Fibroblast of lung (primary cell): ENCODE data around the gene LIN52.

Experiments used
- EZH2 ChIP-seq: IDR thresholded peaks from 2 replicates; pipeline ENCODE4 v1.5.1; 2012; ENCODE audit warnings: low read length, control low read depth, mild to moderate bottlenecking; ENCODE audit errors: missing control alignments
- TF ChIP-seq, protein P1 (sequence below), 2 donors: IDR thresholded peaks in 1 of 2; conservative IDR thresholded peaks in 1 of 2; 1 replicate in 1 of 2; 2 replicates in 1 of 2; pipeline ENCODE4 v1.5.1; 2011 to 2012; ENCODE audit warnings: low read length in 2 of 2, control low read depth in 1 of 2, inconsistent platforms in 1 of 2, low read depth in 1 of 2, mild to moderate bottlenecking in 1 of 2

DNA sequence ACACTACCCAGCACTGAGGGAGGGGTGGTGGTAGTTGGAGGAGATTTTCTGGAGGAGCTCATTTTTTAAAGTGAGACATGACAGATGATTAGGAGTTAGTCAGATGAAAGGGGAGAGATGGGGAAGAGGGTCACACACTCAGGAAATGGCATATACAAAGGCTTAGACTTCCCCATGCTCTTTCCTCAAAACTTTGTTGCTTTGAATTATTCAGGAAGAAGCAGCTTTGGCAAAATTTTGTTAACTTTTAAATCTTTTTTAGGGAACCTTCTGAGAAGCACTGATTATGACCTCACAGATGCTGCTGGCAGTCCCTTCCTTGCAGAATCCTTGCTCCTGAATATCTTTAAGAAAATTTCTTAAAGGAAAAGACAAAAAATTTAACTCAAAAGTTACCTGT lies 20.3 kb upstream of the LIN52 start:
- TF ChIP-seq, protein P1, sequence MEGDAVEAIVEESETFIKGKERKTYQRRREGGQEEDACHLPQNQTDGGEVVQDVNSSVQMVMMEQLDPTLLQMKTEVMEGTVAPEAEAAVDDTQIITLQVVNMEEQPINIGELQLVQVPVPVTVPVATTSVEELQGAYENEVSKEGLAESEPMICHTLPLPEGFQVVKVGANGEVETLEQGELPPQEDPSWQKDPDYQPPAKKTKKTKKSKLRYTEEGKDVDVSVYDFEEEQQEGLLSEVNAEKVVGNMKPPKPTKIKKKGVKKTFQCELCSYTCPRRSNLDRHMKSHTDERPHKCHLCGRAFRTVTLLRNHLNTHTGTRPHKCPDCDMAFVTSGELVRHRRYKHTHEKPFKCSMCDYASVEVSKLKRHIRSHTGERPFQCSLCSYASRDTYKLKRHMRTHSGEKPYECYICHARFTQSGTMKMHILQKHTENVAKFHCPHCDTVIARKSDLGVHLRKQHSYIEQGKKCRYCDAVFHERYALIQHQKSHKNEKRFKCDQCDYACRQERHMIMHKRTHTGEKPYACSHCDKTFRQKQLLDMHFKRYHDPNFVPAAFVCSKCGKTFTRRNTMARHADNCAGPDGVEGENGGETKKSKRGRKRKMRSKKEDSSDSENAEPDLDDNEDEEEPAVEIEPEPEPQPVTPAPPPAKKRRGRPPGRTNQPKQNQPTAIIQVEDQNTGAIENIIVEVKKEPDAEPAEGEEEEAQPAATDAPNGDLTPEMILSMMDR (conservative IDR thresholded peaks at IDR 0.05 in 1 of 2, IDR thresholded peaks at IDR 0.05 in 1 of 2; ENCODE audit: low read depth in 1 of 2, low read length in 2 of 2), result no peak
- TF ChIP-seq EZH2, result no peak
